Fibroblast of mammary gland (primary cell): ENCODE measurements around the gene FAM149B1.
"Not testable (repeated sequence)": the region's sequence is repeated elsewhere in the genome, so short reads cannot be mapped to it uniquely, and the experiment has no call there.

Source experiments
- DNase-seq: peaks from one replicate; pipeline ENCODE4 v3.0.0-alpha.2; 2010; ENCODE audit warnings: low read depth
- H3K4me3 ChIP-seq: 2 replicates; pipeline ENCODE4 v1.5.1; 2011; ENCODE audit warnings: low read depth, mild to moderate bottlenecking, low read length, moderate library complexity; ENCODE audit not compliant: control insufficient read depth
- CTCF ChIP-seq: conservative IDR thresholded peaks from 2 replicates; pipeline ENCODE4 v1.5.1; 2011; ENCODE audit warnings: low read depth, low read length, inconsistent platforms; ENCODE audit not compliant: control insufficient read depth, insufficient read depth

FAM149B1 gene

DNA sequence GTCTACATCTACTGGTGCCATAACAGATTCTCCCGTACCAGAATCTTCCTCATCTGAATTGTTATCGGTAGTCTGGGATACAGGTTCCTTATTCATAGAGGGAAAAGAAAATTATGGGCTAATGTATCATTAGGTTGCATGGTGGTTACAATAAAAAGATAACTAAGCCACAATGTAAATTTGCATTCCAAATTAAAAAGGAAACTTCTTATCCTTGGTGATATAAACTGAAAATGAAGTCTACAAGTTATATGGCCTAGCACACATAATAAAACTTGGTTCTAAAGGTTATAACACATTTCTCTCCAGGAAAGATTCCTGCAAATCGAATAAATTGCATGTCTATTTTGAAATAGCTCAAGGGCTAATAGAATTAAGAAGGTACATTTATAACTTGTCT, 33.2 kb upstream of the FAM149B1 start:
- H3K4me3 ChIP-seq: no peak overlapping the region
- no peak for DNase-seq
- TF ChIP-seq CTCF: no peak

GRCh38 chr10:73136627-73137026, 31.3 kb upstream of the FAM149B1 start:
- H3K4me3 ChIP-seq: no peak overlapping the region
- DNase-seq: peak; percentile 44
- no peak for TF ChIP-seq CTCF

DNA sequence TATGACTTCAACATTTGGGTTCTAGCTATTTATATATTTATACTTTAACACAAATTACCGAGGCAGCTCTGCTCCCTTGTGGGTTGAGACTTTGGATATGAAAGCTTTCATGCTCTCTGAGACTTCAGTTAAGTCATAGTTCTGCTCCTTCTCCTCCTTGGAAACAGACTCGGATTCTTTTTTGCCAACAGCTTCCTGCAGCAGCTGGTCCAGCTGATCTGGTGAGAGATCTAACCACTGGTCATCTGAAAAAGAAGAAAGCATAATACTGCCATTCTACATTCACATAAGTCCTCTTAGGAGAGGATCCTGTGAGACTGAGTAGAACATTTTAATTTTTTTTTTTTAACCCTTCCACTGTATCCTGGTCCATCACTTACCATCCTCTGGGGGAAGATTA, 28.7 kb upstream of the FAM149B1 start:
- no peak for DNase-seq
- H3K4me3 ChIP-seq: no peak overlapping the region

DNA sequence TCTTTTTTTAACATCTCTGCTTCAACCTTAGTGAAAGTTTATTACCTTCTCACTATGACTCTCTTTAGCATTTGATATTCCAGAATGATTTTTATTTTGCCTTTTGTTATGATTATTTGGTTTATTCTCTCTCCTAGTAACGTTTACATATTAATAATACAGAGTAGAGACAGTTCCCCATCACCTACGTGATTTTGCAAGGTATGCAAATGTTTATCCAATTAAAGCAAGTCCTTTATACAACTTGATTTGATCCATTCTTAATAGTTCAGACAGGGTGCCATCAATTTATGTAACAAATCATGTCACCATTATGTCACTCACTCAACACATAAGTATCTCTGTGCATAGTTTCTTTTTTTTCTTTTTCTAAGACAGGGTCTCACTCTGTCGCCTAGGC, 26.3 kb upstream of the FAM149B1 start:
- no peak for TF ChIP-seq CTCF
- DNase-seq: no peak
- no peak overlapping the region for H3K4me3 ChIP-seq

More for the DNA sequence above, 28.7 kb upstream of the FAM149B1 start:
- TF ChIP-seq CTCF: no peak

GRCh38 chr10:73150633-73151413, 17.1 kb upstream of the FAM149B1 start:
- not testable (repeated sequence) for DNase-seq, H3K4me3 ChIP-seq

DNA sequence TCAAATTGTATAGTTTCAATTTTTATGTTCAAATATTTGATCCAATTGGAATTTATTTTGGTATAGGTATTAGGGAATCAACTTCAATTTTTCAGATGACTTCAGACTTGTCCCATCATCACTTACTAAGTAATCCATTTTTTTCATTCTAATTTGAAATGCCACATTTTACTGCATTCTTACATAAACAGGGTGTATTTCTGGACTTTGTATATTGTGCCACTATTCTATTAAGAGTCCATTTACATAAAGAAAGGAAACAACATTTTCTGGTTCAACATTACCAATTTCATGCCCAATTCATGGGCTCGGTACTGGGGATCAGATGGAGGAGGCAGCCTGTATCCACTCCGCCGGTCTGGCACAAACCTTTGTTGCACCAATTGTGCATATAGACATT, 15.9 kb upstream of the FAM149B1 start:
- no peak overlapping the region for H3K4me3 ChIP-seq
- no peak for TF ChIP-seq CTCF
- no peak for DNase-seq

DNA sequence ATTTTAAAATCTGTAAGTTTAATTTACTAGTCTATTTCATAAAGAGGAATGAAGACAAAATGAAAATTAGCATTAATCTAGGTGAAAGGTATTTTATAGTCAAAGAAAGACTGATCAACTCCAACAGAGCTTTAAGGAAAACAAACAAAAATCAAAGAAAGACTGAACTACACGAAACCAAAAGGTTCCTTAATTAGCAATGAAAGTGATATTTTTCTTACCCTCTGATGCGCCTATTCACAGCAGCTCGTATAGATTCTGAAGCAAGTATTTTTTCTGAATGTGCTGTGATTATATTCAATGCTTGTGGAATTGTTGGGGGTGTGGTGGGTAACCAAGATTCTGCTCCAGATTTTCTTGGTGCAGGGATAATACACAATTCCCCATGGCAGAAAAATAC, 11.9 kb upstream of the FAM149B1 start:
- H3K4me3 ChIP-seq: no peak overlapping the region
- no peak for TF ChIP-seq CTCF
- DNase-seq: no peak
